COLO829 (cell line): ENCODE data around the gene TIGD1.
"Not testable (repeated sequence)": the region's sequence is repeated elsewhere in the genome, so short reads cannot be mapped to it uniquely, and the experiment has no call there.

Experiments
- DNase-seq: peaks from one replicate; pipeline ENCODE4 v3.0.0; 2012; ENCODE audit warnings: low spot score

Gene TIGD1

DNA sequence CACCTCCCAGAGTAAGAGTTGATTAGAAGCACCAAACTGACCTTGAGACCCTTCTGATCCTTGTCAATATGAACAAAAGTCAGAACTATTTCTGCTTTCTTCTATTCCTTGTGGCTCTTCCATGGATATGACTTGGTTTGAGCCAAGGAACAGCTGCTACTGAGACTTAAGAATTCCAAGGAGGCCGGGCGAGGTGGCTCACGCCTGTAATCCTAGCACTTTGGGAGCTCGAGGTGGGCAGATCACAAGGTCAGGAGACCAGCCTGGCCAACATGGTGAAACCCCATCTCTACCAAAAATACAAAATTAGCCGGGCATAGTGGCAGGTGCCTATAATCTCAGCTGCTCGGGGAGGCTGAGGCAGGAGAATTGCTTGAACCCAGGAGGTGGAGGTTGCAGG is 20.1 kb upstream of the TIGD1 start:
- not testable (repeated sequence) for DNase-seq

DNA sequence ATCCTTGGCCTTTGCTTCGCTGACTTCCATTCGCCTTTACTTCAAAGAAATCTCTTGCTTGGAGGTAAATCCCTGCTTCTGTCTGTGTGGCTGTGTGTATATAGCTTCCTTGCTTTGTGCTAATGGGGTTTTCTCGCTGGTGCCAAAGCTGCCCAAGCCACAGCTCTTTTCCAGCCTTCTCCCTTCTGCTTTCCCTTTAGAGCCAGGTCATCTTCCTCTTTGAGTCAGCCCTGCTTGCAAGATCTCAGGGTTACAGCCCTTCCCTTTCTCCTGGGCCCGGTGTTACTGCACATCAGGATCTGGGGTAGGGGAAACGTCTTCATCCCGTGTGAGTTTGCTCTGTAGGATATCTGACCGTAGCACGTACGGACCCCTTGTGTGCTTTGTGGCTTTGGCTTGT is 19.2 kb upstream of the TIGD1 start:
- no peak for DNase-seq

DNA sequence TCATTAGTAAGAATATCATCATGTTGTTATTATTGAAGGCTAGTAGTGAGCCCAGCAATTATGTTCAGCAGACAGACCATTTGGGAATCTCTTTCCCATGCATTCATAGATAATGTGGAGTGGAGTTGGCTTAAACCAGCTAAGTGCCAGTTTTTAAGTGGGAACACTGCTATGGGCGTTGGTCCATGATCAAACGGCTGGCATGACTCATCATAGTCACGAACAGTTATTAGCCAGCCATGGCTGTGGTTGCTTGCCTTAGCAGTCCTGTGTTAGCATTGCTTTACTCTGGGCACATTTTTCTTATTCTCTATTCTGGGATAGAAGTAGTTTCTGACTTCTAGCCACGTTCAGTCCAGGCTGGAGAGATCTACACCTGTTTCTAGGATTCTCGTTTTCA is 17.8 kb upstream of the TIGD1 start:
- peak; percentile 63 for DNase-seq

- DNase-seq: no peak
These were observed 17.4 kb upstream of the TIGD1 start for GRCh38 chr2:232567721-232568120.

- no peak for DNase-seq
These were observed 13.2 kb upstream of the TIGD1 start for GRCh38 chr2:232563580-232563979.

GRCh38 chr2:232562515-232563151 is 12.3 kb upstream of the TIGD1 start:
- DNase-seq: no peak

DNA sequence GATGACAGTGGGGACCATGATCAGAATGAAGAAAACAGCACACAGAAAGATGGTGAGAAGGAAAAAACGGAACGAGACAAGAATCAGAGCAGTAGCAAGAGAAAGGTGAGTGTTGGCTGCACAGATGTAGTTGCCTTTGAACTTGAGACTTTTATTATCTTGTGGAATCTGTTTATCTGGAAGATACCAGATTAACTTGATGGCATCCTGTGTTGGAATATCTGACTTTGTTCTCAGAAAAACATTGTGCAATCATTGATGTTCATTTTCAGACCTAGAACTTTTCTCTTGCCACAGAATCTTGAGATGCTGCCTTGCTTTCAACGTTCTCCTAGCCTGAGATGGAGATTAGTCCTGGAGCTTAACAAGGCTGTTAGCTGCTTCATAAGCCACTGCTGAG is 6.1 kb upstream of the TIGD1 start:
- no peak for DNase-seq

GRCh38 chr2:232551776-232552175 is 1.4 kb upstream of the TIGD1 start:
- DNase-seq: no peak

DNA sequence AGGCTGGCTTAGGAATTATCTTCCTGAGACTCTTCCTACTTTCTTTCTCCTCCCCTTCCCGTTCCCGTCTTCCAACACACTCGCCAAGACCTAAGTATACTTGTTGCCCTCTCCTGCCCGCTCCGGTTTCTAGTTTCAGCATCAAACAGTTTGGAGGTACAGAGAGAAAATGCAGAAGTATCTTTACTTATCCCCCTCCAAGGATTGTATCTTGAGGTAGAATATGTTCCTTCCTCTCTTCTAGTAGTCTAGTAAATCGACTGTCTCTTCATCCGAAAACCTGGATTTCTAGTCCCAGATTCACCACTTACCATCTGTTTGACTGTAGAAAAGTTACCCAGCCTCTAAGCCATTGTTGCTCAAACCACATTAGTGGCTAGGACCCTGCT is 887 bp upstream of the TIGD1 start:
- DNase-seq: no peak

GRCh38 chr2:232549655-232550353 is 553 bp downstream of the TIGD1 start:
- DNase-seq: no peak

DNA sequence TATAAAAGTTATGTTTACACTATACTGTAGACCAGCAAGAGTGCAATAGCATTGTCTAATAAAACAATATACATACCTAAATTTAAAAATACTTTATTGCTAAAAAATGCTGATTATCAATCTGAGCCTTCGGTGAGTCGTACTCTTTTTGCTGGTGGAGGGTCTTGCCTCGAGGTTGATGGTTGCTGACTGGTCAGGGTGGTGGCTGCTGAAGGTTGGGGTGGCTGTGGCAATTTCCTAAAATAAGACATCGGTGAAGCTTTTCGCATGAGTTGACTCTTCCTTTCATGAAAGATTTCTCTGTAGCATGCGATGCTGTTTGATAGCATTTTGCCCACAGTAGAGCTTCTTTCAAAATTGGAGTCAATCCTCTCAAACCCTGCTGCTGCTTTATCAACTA is 2.4 kb downstream of the TIGD1 start:
- no peak for DNase-seq

GRCh38 chr2:232545511-232546375 is 4.6 kb downstream of the TIGD1 start:
- DNase-seq: no peak

DNA sequence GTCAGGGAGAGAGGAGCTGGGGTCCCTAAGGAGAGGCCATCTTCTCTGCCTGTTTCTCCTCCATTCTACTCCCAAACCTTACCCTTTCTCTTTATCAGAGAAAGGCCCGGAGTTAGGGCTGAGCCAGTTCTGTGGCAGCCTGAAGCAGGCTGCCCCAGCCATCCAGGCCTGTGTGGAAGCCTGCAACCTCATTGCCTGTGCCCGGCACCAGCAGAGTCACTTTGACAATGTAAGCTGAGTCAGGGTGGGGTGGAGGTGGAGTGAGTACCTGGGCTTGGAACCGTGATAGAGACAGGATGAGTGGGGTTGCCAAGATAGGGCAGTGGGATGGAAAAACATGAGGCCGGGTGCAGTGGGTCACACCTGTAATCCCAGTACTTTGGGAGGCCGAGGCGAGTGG is 5.7 kb downstream of the TIGD1 start:
- DNase-seq: no peak

- no peak for DNase-seq
These were observed 6.3 kb downstream of the TIGD1 start for GRCh38 chr2:232543928-232544631.

- no peak for DNase-seq
These were observed 6.9 kb downstream of the TIGD1 start for GRCh38 chr2:232543491-232543890.

DNA sequence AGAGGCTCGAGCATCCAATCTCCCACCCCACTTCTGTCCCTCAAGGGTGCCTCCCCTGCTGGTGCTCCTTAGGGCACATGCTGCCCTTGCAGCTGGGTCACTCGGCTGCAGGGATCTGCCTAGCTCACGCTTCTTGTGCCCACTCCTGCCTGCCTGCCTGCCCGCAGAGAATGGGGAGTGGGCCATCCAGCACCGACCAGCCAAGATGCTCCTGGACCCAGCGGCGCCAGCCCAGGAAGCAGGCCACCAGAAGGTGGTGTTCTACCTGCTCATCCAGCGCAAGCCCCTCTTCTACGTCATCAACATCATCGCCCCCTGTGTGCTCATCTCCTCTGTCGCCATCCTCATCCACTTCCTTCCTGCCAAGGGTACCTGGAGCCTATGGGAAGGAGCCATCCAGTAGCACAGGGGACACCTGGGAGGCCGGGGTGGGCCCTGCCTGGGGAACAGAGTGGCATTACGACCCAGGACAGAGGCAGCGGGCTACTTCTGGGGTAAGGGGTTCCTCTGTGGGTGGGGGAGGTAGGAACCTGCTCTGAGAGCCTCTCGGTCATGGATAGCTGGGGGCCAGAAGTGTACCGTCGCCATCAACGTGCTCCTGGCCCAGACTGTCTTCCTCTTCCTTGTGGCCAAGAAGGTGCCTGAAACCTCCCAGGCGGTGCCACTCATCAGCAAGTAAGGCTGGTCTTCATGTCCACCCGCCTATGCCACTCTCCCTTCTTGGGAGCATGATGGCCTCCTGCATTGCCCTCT is 7.5 kb downstream of the TIGD1 start:
- no peak for DNase-seq

DNA sequence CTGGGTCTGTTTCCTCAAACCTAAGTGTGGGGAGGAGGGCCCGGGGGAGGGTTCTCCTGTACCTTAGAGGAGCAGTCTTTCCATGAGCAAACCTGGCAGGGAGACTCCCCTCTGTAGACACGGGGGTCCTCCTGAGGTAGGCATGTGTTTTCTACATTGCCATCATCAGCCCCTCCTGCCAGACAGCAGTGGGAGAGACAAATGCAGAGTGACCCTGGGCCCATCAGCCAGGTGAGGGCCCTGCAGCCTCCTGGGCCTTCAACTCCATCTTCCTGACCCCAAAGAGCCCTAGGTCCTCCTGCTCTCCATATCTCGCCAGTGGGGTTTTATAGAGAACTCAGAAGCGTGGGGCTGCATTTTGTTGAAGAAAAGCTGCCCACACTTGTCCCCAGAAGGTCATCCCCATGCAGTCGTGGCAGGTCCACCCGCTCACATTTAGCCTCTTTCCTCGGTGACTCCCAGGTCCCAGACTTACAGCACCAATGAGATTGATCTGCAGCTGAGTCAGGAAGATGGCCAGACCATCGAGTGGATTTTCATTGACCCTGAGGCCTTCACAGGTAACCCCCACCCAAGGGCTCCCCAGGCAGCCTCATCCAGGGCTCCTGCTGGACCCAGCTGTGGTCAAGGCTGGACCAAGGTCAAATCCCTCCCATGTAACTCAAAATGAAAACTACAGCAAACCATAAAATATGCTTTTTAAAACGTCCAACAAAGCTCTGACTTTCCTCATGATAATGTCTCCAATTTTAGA is 8.2 kb downstream of the TIGD1 start:
- DNase-seq: no peak

DNA sequence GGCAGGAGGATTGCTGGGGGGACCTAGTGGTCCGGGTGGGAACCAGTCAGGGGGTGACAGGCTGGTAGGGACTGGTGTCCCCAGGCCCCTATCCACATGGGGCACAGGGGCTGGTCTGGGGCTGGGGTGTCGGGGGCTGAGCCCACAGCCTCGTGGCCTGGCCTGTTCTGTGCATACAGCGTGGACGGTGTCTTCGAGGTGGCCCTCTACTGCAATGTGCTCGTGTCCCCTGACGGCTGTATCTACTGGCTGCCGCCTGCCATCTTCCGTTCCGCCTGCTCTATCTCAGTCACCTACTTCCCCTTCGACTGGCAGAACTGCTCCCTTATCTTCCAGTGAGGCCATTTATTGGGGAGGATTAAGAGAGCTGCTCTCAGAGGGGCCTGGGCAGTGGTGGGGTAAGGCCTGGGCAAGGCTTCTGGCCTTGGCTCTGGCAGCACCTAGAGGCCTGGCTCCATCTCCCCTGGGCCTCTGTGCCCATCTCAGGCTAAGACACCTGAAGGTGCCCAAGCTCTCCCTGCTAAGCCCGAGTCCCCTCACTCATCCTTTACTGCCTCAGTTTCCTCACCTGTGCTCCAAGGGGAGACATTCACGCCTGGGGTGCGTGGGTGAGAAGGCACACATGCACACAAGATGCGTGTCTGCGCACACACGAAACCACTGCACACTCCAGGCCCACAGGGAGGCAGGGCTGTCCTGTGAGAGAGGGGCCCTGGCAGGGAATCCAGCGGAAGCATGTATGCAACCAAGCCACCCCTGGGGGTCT is 9.0 kb downstream of the TIGD1 start:
- no peak for DNase-seq

GRCh38 chr2:232540441-232541041 is 9.8 kb downstream of the TIGD1 start:
- DNase-seq: no peak
